Dermis microvascular lymphatic vessel endothelial cell (primary cell): Measurements from ENCODE around the gene CELF3. TPM values are rescaled to one million over a fixed set of nuclear protein-coding genes. Genes with fewer than 3 reads are reported as not detected.
"Not testable (repeated sequence)": the region's sequence is repeated elsewhere in the genome, so short reads cannot be mapped to it uniquely, and the experiment has no call there.

Source experiments
- DNase-seq, 2 donors: peaks; one replicate each; pipeline versions ENCODE4 v3.0.0 to v3.0.0-alpha.2; 2010; ENCODE audit warnings: low read depth in 2 of 2
- total RNA-seq: library from RNA; depleted of rRNA; stranded (reverse); fragments of >200 nt; gene quantifications from 2 replicates; pipeline ENCODE4 v1.2.1, GENCODE V29; 2014

The CELF3 gene
- total RNA-seq: not detected in 2 replicates

GRCh38 chr1:151716771-151717631 is at the start of gene CELF3:
Gene CELF3 (minus strand): TSS chr1:151716803. CDS start chr1:151716020, 783 bp downstream.
- peak in 1 of 2 donors; percentile 3 for DNase-seq

- no peak for DNase-seq
Measured at GRCh38 chr1:151763990-151764389, 47.4 kb upstream of the CELF3 start.

- DNase-seq: peak; percentile 46 to 77
Measured at GRCh38 chr1:151762941-151763921, 46.6 kb upstream of the CELF3 start, which contains the start of gene MRPL9. Gene MRPL9 (minus strand): TSS chr1:151763496. CDS start chr1:151763479, 17 bp downstream.

- peak in 1 of 2 donors; percentile 31 for DNase-seq
Measured at GRCh38 chr1:151760597-151761385, 44.2 kb upstream of the CELF3 start.

GRCh38 chr1:151759241-151759640 is 42.6 kb upstream of the CELF3 start:
- DNase-seq: no peak

- DNase-seq: peak in 1 of 2 donors; percentile 47
Measured at GRCh38 chr1:151756291-151756690, 39.7 kb upstream of the CELF3 start.

- DNase-seq: no peak
Measured at GRCh38 chr1:151741516-151741915, 24.9 kb upstream of the CELF3 start.

- no peak for DNase-seq
Measured at GRCh38 chr1:151739590-151740355, 23.2 kb upstream of the CELF3 start.

- no peak for DNase-seq
Measured at GRCh38 chr1:151737479-151737878, 20.9 kb upstream of the CELF3 start.

GRCh38 chr1:151737026-151737425 is 20.4 kb upstream of the CELF3 start:
- no peak for DNase-seq

GRCh38 chr1:151733995-151734394 is 17.4 kb upstream of the CELF3 start:
- not testable (repeated sequence) for DNase-seq

- no peak for DNase-seq
Measured at GRCh38 chr1:151733126-151733525, 16.5 kb upstream of the CELF3 start.

- DNase-seq: no peak
Measured at GRCh38 chr1:151729966-151730291, 13.3 kb upstream of the CELF3 start.

GRCh38 chr1:151729157-151729965 is 12.8 kb upstream of the CELF3 start:
- DNase-seq: no peak

GRCh38 chr1:151728151-151729054 is 11.8 kb upstream of the CELF3 start:
- no peak for DNase-seq

GRCh38 chr1:151723726-151724370 is 7.2 kb upstream of the CELF3 start:
- no peak for DNase-seq

GRCh38 chr1:151721788-151722510 is 5.3 kb upstream of the CELF3 start:
- no peak for DNase-seq
